ENCODE data around the gene COL18A1. TPM values are rescaled to one million over a fixed set of nuclear protein-coding genes. Genes with fewer than 3 reads are reported as not detected.
A peak's percentile ranks its signal among the peaks of the same experiment; 100 is the strongest.

Gene COL18A1
- polyA plus RNA-seq, 2 of the 4 experiments (the other 2 are of a cell fraction) = 17.3 to 88.4 TPM

DNA sequence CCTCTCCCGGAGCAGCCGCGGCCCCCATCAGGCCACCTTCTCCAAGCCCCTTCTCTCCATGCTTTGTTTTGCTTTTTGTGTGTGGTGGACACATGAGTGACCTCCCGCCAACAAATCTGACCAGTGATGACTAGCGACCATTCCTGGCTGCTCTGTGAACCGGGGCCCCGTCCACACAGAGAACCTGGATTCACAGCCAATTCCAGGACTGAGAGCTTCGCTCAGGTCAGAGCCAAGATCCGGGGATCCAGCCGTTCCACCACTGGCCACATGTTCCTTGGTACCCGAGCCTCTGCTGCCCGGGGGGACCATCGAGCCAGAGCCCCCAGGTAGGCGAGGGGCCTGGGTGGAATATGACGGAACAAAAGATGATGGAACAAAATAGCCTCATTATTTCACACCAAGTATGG is 46.7 kb upstream of the COL18A1 start (continued):
- TF ChIP-seq, protein P1, sequence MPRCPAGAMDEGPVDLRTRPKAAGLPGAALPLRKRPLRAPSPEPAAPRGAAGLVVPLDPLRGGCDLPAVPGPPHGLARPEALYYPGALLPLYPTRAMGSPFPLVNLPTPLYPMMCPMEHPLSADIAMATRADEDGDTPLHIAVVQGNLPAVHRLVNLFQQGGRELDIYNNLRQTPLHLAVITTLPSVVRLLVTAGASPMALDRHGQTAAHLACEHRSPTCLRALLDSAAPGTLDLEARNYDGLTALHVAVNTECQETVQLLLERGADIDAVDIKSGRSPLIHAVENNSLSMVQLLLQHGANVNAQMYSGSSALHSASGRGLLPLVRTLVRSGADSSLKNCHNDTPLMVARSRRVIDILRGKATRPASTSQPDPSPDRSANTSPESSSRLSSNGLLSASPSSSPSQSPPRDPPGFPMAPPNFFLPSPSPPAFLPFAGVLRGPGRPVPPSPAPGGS (IDR thresholded peaks at IDR 0.05) = no peak
- TF ChIP-seq MAZ (IDR thresholded peaks at IDR 0.05; ENCODE audit: borderline replicate concordance, low read depth, low read length) (no peak), FOXS1 (CRISPR knock-in tag; IDR thresholded peaks at IDR 0.05) (no peak)

DNA sequence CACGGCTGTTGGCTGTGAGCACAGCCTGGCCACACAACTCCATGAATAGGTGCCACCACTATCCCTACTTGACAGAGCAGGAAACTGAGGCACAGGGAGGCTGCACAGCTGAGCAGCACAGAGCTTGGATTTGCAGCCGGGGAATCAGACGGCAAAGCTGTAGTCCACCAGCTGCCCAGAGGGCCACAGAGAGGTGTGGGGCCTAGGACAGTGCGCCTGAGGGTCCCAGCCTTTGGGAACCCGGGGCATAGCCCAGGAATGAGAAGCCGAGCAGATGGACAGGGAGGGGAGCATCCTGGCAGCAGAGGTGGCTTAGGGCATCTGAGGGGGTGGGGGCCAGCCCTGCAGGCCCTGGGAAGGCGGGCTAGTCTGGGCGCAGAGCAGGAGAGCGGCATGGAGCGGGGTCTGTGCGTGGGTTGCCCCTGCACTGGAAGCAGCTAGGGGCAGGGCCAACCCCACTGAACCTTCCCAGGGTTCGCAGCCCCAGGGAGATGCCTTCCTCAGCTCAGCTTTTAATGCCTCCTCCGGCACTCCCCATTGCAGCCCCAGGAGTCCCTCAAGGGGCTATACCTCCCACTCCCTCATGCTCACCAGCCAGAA is 46.2 kb upstream of the COL18A1 start:
- DNase-seq (ENCODE audit: low read depth in 1 of 2, low spot score in 1 of 2) (no peak), FAIRE-seq (no peak), ATAC-seq (no peak)
- peak overlapping the region in 1 of 2 experiments; percentile 98; a peak in 3 of 6 replicates for H3K27ac ChIP-seq
- 97% methylated on average over 10 of the region's 13 CpGs for WGBS (ENCODE audit: missing lambda C conversion rate)
- TF ChIP-seq MYC (IDR thresholded peaks at IDR 0.05; ENCODE audit: borderline replicate concordance, low read length) (no peak), SREBF2 (IDR thresholded peaks at IDR 0.05) (no peak), JUN (IDR thresholded peaks at IDR 0.05) (no peak), RNF2 (IDR thresholded peaks at IDR 0.05; ENCODE audit: borderline replicate concordance, low read depth) (no peak), JUNB (IDR thresholded peaks at IDR 0.05) (no peak), NFE2L2 (conservative IDR thresholded peaks at IDR 0.05; ENCODE audit: low read length) (no peak), CBX8 (IDR thresholded peaks at IDR 0.05) (no peak), HOXB13 (CRISPR knock-in tag; IDR thresholded peaks at IDR 0.05; ENCODE audit: low read depth) (no peak), EHF (CRISPR knock-in tag; IDR thresholded peaks at IDR 0.05) (no peak), ZSCAN20 (CRISPR knock-in tag; IDR thresholded peaks at IDR 0.05) (no peak), HOXA7 (CRISPR knock-in tag; IDR thresholded peaks at IDR 0.05) (no peak), RARB (CRISPR knock-in tag; IDR thresholded peaks at IDR 0.05) (no peak), TP53 (CRISPR knock-in tag; IDR thresholded peaks at IDR 0.05) (no peak), ZC3H11A (IDR thresholded peaks at IDR 0.05) (no peak), RCOR1 (IDR thresholded peaks at IDR 0.05; ENCODE audit: low read depth, low read length) (no peak)
- TF ChIP-seq, protein P2, sequence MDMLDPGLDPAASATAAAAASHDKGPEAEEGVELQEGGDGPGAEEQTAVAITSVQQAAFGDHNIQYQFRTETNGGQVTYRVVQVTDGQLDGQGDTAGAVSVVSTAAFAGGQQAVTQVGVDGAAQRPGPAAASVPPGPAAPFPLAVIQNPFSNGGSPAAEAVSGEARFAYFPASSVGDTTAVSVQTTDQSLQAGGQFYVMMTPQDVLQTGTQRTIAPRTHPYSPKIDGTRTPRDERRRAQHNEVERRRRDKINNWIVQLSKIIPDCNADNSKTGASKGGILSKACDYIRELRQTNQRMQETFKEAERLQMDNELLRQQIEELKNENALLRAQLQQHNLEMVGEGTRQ (IDR thresholded peaks at IDR 0.05) = no peak
- TF ChIP-seq, protein P3, sequence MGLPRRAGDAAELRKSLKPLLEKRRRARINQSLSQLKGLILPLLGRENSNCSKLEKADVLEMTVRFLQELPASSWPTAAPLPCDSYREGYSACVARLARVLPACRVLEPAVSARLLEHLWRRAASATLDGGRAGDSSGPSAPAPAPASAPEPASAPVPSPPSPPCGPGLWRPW (IDR thresholded peaks at IDR 0.05) = no peak
- TF ChIP-seq, protein P1 (IDR thresholded peaks at IDR 0.05) = no peak
- H3K4me1 ChIP-seq = peaks cover 26% of the 10 kb centered on the region
- ChIA-PET CTCF (interaction anchor here (1.2 to 1.8 kb wide), 3 partner anchors 12 to 72 kb away, joined by 3 to 6 read pairs (median 3); no protein-coding TSS in a partner anchor), POLR2A (no interaction called here)
- H3K4me3 ChIP-seq = no peak overlapping the region
- no peaks in the 10 kb centered on the region for H3K9me3 ChIP-seq
- no peak overlapping the region for H3K4me2 ChIP-seq

DNA sequence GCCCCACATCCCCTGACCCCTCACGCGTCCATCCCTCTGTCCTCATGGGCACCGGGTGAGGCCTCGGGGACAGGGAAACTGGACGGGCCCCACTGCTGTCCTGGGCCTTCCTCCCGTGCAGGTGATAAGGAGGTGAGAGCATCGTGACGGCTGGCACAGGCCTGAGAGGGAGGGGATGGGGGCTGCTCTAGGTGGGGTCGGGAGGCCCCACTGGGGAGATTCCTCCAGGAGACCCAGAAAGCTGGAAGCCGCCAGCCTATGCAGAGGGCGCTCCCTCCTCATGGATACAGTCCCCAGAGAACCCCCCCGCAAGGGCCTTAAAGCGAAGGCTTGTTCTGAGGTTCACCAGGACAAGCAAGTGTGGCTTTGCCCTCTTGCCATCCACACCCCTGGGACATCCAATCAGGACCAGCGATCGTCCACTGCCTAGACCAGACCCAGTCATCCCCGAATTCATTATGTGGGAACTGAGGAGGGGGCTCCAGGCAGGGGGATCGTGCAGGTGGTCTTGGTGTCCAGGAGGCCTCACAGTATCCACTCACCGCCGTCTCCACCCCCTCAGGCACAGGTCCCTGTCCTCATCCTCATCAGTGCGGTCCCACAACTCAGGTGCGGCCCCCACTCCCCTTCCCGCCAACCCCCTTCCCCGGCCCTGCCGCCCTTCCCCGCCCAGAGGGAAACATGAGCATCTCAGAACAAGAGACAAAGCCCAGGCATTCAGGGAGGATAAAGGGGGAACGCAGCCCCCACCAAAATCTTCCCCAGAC is 45.3 kb upstream of the COL18A1 start:
- ChIA-PET CTCF (interaction anchor here (1.2 kb wide), 2 partner anchors 23 to 71 kb away, joined by 3 read pairs; no protein-coding TSS in a partner anchor), POLR2A (no interaction called here)
- 84% methylated on average over 17 of the region's 26 CpGs for WGBS (ENCODE audit: missing lambda C conversion rate)
- TF ChIP-seq MYC (IDR thresholded peaks at IDR 0.05; ENCODE audit: borderline replicate concordance, low read length) = no peak
- no peak for TF ChIP-seq CHD2 (IDR thresholded peaks at IDR 0.05; ENCODE audit: low read length, partially characterized antibody)
- TF ChIP-seq CHD4 (IDR thresholded peaks at IDR 0.05; ENCODE audit: borderline replicate concordance) = no peak
- no peak for TF ChIP-seq RARB (CRISPR knock-in tag; IDR thresholded peaks at IDR 0.05)
- TF ChIP-seq RCOR1 (IDR thresholded peaks at IDR 0.05; ENCODE audit: low read depth, low read length) = no peak
- no peak for TF ChIP-seq HOXA7 (CRISPR knock-in tag; IDR thresholded peaks at IDR 0.05)
- TF ChIP-seq EP300 (IDR thresholded peaks at IDR 0.05) = no peak
- TF ChIP-seq PHF8 (IDR thresholded peaks at IDR 0.05; ENCODE audit: borderline replicate concordance, low read depth) = no peak
- TF ChIP-seq ZC3H11A (IDR thresholded peaks at IDR 0.05) = no peak
- no peak for TF ChIP-seq NR3C1 (IDR thresholded peaks at IDR 0.05)
- no peak for TF ChIP-seq MAZ (IDR thresholded peaks at IDR 0.05; ENCODE audit: borderline replicate concordance, low read depth, low read length)
- TF ChIP-seq NFE2L2 (conservative IDR thresholded peaks at IDR 0.05; ENCODE audit: low read length) = no peak
- TF ChIP-seq RNF2 (IDR thresholded peaks at IDR 0.05; ENCODE audit: borderline replicate concordance, low read depth) = no peak
- TF ChIP-seq, protein P4, sequence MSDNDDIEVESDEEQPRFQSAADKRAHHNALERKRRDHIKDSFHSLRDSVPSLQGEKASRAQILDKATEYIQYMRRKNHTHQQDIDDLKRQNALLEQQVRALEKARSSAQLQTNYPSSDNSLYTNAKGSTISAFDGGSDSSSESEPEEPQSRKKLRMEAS (IDR thresholded peaks at IDR 0.05) = no peak
- TF ChIP-seq SREBF2 (IDR thresholded peaks at IDR 0.05) = no peak
- H3K27ac ChIP-seq = peak overlapping the region; percentile 17 to 98; a peak in 3 of 6 replicates
- FAIRE-seq = no peak
- no peak for ATAC-seq
- peaks cover 32% of the 10 kb centered on the region for H3K4me1 ChIP-seq
- H3K4me3 ChIP-seq = no peak overlapping the region
- no peak for DNase-seq (ENCODE audit: low read depth in 1 of 2, low spot score in 1 of 2)
- H3K9me3 ChIP-seq = no peaks in the 10 kb centered on the region
- no peak overlapping the region for H3K4me2 ChIP-seq

All from A549 (cell line).